Erythroblast (primary cell): ENCODE results near the gene VPS33B.

Source experiments
- GATA1 ChIP-seq: IDR thresholded peaks from 2 replicates; pipeline ENCODE4 v1.6.1; 2011; ENCODE audit warnings: low read depth, mild to moderate bottlenecking, control low read depth, low read length, moderate library complexity
- POLR2A ChIP-seq: IDR thresholded peaks from 2 replicates; pipeline ENCODE4 v1.6.1; 2011; ENCODE audit warnings: mild to moderate bottlenecking, low read length

GRCh38 chr15:90987561-90988141 is 34.7 kb downstream of the VPS33B start:
- TF ChIP-seq POLR2A (no peak), GATA1 (no peak)
